Activated T-cell treated with anti-CD3 and anti-CD28 coated beads, Interleukin-2, amount 50 U/mL, for 72 hours (primary cell): Measurements from ENCODE around the gene CALN1. TPM values are rescaled to one million over a fixed set of nuclear protein-coding genes. Genes with fewer than 3 reads are reported as not detected.

Source experiments
- ATAC-seq, 2 donors: fragments of 150-1000 bp; cut with Tn5 transposase; replicated peaks in 1 of 2; 2 replicates each; pipeline ENCODE4 v1.10.0; 2021; ENCODE audit warnings: moderate library complexity in 2 of 2, mild to moderate bottlenecking in 1 of 2
- DNase-seq, 2 donors: peaks; one replicate each; pipeline ENCODE4 v3.0.0; 2021 to 2022; ENCODE audit warnings: mixed read lengths in 1 of 2
- H3K27ac Mint-ChIP-seq: one replicate; pipeline ENCODE4 v1.8.0; 2022; ENCODE audit warnings: mild to moderate bottlenecking, moderate library complexity, mixed read lengths
- H3K27me3 Mint-ChIP-seq: one replicate; pipeline ENCODE4 v1.8.0; 2022; ENCODE audit warnings: low read depth, mixed read lengths
- H3K36me3 Mint-ChIP-seq, 2 donors: one replicate each; pipeline ENCODE4 v1.8.0; 2022; ENCODE audit warnings: mixed read lengths in 2 of 2, mild to moderate bottlenecking in 1 of 2; ENCODE audit not compliant: insufficient read depth in 2 of 2
- H3K4me1 Mint-ChIP-seq: one replicate; pipeline ENCODE4 v1.8.0; 2022; ENCODE audit warnings: low read depth, mixed read lengths
- H3K4me3 Mint-ChIP-seq, 2 donors: one replicate each; pipeline ENCODE4 v1.8.0; 2022; ENCODE audit warnings: mild to moderate bottlenecking in 2 of 2, mixed read lengths in 2 of 2, moderate library complexity in 2 of 2
- H3K9me3 Mint-ChIP-seq, 2 donors: one replicate each; pipeline ENCODE4 v1.8.0; 2022; ENCODE audit warnings: mixed read lengths in 2 of 2
- total RNA-seq, 2 donors: library from RNA; stranded (reverse); gene quantifications; one replicate each; pipeline ENCODE4 v1.2.3, GENCODE V29; 2022

The CALN1 gene
- total RNA-seq, 2 donors from 2014 or later: 0.86 TPM; not detected in 1

DNA sequence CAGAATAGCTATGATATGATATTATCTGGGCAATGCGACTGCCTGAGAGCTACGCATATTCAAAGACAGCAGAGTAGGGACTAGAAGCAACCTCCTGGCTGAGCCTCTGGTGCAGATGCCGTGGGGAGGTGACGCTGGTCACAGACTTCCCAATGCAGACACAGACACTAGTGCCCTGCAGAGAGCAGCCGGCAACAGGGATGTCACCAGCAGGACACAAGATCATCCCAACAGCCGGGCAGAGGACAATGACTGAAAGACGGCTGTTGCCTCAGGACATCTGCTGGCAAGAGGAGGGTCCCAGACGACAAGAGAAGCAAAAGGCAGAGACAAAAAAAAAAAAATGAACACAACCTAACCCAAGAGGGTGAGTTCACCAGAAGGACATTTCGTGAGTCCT, 104.6 kb downstream of the CALN1 start:
- Mint-ChIP-seq H3K27ac (no peak overlapping the region), H3K4me1 (no peaks in the 10 kb centered on the region), H3K27me3 (no peaks in the 10 kb centered on the region), H3K9me3 (peaks cover 0 to 1% of the 10 kb centered on the region in 2 donors), H3K4me3 (no peak overlapping the region), H3K36me3 (no peaks in the 10 kb centered on the region)
- ATAC-seq (no peak), DNase-seq (no peak)

DNA sequence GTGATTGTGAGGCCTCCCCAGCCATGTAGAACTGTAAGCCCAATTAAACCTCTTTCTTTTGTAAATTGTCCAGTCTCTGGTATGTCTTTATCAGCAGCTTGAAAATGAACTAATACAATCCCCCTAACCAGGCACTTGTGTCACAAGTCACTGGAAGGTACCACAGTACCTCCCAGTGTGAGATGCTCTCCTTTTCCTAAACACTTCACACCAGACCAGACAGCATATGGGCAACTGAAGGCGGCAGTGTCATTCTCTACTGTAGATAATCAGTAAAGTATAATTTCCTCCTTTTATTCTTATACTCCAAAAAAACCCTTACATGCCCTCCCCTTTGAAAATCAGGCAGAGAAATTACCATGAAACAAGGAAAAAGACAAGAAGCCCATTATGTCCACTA, 113.2 kb downstream of the CALN1 start:
- H3K27ac Mint-ChIP-seq: no peak overlapping the region
- no peaks in the 10 kb centered on the region for H3K36me3 Mint-ChIP-seq
- H3K4me3 Mint-ChIP-seq: no peak overlapping the region
- H3K4me1 Mint-ChIP-seq: no peaks in the 10 kb centered on the region
- H3K9me3 Mint-ChIP-seq: peaks cover 3 to 4% of the 10 kb centered on the region in 2 donors
- no peak for DNase-seq
- peaks cover 11% of the 10 kb centered on the region for H3K27me3 Mint-ChIP-seq
- no peak for ATAC-seq

DNA sequence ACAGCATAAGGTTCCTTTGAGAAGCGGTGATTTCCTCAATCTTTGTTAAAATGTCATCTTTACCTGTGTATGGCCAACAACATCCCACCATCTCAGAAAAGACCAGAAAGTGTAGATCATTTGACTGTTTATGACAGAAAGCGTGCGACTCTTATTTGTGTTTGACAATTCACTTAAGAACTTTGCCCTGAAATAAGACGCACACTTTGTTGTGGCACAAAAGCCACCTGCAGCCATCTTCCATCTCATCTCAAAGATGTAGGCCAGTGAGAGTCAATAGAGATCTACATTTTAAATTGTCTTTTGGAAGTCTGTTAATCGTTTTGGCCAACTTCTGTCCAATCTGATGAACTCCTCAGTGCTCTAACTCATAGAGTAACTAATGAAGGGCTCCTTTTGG, 114.0 kb downstream of the CALN1 start:
- Mint-ChIP-seq H3K27me3 (peaks cover 11% of the 10 kb centered on the region), H3K4me1 (no peaks in the 10 kb centered on the region), H3K9me3 (peaks cover 3 to 4% of the 10 kb centered on the region in 2 donors), H3K27ac (no peak overlapping the region), H3K36me3 (no peaks in the 10 kb centered on the region), H3K4me3 (no peak overlapping the region)
- DNase-seq: no peak
- no peak for ATAC-seq

DNA sequence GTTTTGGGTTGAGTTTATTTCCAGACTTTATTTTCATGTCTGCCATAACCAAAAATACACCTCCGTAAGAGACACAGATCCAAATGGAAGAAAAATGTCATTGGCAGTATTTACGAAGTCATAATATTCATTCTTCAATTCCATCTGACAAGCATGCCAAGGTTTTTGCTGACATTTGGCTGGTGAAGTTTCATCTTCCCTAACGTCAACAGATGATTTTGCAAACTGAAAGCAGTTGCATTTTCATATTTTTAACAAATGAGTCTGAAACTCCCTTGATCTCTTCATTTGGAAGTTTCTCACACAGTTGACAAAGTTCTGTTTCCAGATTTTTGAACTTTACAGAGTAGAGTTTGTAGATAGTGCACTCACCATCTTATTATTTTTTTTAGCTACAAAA, 114.5 kb downstream of the CALN1 start:
- H3K9me3 Mint-ChIP-seq: peaks cover 3 to 4% of the 10 kb centered on the region in 2 donors
- ATAC-seq (no peak), DNase-seq (no peak)
- peaks cover 11% of the 10 kb centered on the region for H3K27me3 Mint-ChIP-seq
- H3K36me3 Mint-ChIP-seq: no peaks in the 10 kb centered on the region
- no peak overlapping the region for H3K4me3 Mint-ChIP-seq
- no peak overlapping the region for H3K27ac Mint-ChIP-seq
- H3K4me1 Mint-ChIP-seq: no peaks in the 10 kb centered on the region

DNA sequence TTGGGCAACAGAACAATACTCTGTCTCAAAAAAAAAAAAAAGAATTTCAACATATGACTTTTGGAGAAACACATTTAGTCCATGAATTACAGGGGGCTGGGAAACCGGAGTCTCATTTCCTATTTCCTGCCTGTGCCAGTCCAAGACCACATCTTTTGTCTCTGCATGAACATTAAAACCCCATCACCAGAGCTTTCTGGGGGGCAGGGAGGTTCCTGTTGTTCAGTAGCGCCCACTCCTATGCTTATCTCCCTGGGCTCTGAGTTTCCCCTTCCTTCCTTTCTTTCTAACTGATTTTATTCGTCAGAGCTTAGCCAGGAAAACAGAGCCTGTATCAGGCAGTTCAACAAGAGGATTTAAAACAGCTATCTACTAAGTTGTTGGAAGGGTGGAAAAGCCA, 119.3 kb downstream of the CALN1 start:
- Mint-ChIP-seq H3K36me3 (no peaks in the 10 kb centered on the region), H3K9me3 (peaks cover 2 to 4% of the 10 kb centered on the region in 2 donors), H3K27me3 (no peaks in the 10 kb centered on the region), H3K4me3 (no peak overlapping the region), H3K4me1 (no peaks in the 10 kb centered on the region), H3K27ac (no peak overlapping the region)
- DNase-seq: no peak
- ATAC-seq: no peak

DNA sequence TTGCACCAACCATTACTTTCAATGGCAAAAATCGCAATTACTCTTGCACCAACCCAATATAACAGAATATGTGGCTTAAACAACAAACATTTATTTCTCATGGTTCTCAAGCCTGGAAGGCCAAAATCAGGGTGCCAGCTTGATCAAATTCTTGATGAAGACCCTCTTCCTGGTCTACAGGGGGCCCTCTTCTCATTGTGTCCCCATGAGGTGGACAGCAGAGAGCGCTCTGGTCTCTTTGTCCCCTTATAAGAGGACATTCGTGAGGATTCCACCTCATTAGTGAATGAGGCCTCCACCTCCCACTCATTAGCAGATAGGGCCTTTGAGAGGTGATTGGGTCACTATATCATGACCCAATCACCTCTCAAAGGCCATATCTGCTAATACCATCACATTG, 120.0 kb downstream of the CALN1 start:
- H3K27ac Mint-ChIP-seq: no peak overlapping the region
- DNase-seq: no peak
- H3K4me1 Mint-ChIP-seq: no peaks in the 10 kb centered on the region
- H3K4me3 Mint-ChIP-seq: no peak overlapping the region
- peaks cover 2 to 4% of the 10 kb centered on the region in 2 donors for H3K9me3 Mint-ChIP-seq
- H3K36me3 Mint-ChIP-seq: no peaks in the 10 kb centered on the region
- no peak for ATAC-seq
- H3K27me3 Mint-ChIP-seq: no peaks in the 10 kb centered on the region

DNA sequence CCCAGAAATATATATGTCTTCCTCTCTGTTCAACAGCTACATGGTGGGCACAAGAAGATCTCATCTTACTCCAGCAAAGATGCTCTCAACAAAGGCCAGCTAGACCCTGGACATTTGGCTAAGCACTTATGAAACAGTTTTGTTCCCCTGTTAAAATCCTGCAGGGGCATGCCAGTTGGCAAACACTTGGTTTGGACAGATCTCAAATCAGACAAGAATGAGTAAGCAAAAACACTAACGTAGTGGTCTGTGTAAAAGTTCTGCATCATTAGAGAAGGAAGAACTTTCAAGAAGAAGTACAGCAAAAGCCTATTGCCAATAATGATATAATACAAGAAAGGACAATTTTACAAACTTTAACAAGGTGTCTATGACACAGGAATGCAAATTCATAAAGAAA, 125.6 kb downstream of the CALN1 start:
- Mint-ChIP-seq H3K27me3 (no peaks in the 10 kb centered on the region), H3K4me3 (no peak overlapping the region), H3K36me3 (no peaks in the 10 kb centered on the region), H3K9me3 (peaks cover 2% of the 10 kb centered on the region in 2 donors), H3K4me1 (no peaks in the 10 kb centered on the region), H3K27ac (no peak overlapping the region)
- ATAC-seq: no peak
- DNase-seq: no peak

DNA sequence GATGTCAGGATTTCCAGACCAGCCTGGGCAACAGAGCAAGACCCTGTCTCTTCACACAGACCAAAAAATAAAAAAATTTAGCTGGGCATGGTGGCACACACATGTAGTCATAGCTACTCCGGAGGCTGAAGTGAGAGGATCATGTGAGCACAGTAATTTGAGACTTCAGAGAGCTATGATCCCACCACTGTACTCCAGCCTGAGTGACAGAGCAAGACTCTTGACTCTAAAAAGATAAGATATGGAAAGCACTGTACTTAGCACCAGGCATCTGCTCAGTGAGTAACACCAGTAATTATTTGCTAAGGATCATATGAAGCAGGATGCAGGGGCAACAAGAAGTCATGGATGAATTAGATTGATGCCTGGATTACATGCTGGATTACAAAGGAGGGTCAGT, 128.8 kb downstream of the CALN1 start:
- Mint-ChIP-seq H3K4me3 (no peak overlapping the region), H3K4me1 (no peaks in the 10 kb centered on the region), H3K27me3 (no peaks in the 10 kb centered on the region), H3K36me3 (no peaks in the 10 kb centered on the region), H3K27ac (no peak overlapping the region), H3K9me3 (peaks cover 3 to 4% of the 10 kb centered on the region in 2 donors)
- no peak for DNase-seq
- no peak for ATAC-seq

DNA sequence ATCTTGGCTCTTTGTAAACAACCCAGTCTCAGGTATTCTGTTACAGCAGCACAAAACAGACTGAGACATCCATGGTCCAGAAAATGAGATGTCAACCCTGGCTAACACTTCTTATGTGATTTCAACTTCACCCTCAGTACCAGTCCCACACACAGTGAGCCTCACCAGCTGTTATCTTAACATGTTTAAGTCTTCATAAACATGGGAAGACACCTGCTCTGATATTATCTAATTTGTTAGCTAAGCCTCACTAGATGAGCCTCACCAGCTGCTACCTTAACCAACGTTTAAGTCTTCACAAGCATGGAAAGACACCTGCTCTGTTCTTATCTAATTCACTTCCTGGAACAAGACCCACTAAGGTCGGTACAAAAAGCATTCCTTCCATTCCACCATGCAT, 130.8 kb downstream of the CALN1 start:
- peaks cover 4 to 10% of the 10 kb centered on the region in 2 donors for H3K9me3 Mint-ChIP-seq
- H3K27ac Mint-ChIP-seq: no peak overlapping the region
- no peak overlapping the region for H3K4me3 Mint-ChIP-seq
- peaks cover 0 to 2% of the 10 kb centered on the region in 2 donors for H3K36me3 Mint-ChIP-seq
- ATAC-seq (no peak), DNase-seq (no peak)
- H3K4me1 Mint-ChIP-seq: no peaks in the 10 kb centered on the region
- H3K27me3 Mint-ChIP-seq: no peaks in the 10 kb centered on the region

DNA sequence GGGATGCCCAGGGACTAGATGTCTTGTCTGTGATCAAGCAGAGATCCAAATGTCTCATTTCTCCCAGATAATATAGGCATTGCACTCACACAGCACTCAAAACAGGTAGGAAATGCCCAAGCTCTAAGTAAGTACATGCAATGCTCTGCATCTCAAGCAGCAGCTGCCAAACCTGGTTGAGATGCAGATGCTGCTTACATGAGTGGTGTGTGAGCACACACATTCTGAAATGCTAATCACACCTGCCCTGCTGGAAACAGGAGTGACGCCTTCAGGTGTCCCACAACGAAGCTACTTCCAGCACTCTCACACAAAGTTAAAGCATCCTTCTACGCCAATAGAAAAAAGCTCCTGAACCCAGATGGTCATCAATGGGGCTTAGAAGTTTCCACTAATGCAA, 132.9 kb downstream of the CALN1 start:
- Mint-ChIP-seq H3K4me3 (no peak overlapping the region), H3K27ac (no peak overlapping the region), H3K36me3 (peaks cover 0 to 2% of the 10 kb centered on the region in 2 donors), H3K27me3 (no peaks in the 10 kb centered on the region), H3K4me1 (no peaks in the 10 kb centered on the region), H3K9me3 (peaks cover 4 to 13% of the 10 kb centered on the region in 2 donors)
- DNase-seq (no peak), ATAC-seq (no peak)

DNA sequence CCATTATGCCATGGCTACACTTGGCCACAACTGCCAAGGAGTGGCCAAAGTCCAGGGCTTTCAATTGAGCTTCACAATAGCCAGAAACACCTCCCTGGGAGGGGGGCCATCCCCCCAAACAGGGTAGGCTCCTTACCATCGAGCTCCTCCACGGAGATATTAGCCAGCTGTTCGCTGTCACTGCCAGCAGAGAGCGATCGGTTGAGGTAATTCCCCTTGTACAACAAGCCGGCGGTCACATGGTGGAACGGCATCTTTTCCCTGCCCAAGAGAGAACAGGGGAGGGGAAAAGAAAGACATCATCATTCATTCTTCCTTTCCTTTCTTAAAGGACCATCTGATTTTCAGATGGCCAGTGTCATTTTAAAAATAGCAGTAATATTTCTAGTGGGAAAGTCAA, 133.6 kb downstream of the CALN1 start:
- Mint-ChIP-seq H3K27me3 (no peaks in the 10 kb centered on the region), H3K4me3 (no peak overlapping the region), H3K36me3 (peaks cover 0 to 2% of the 10 kb centered on the region in 2 donors), H3K4me1 (no peaks in the 10 kb centered on the region), H3K27ac (no peak overlapping the region), H3K9me3 (peaks cover 4 to 13% of the 10 kb centered on the region in 2 donors)
- no peak for DNase-seq
- ATAC-seq: no peak

DNA sequence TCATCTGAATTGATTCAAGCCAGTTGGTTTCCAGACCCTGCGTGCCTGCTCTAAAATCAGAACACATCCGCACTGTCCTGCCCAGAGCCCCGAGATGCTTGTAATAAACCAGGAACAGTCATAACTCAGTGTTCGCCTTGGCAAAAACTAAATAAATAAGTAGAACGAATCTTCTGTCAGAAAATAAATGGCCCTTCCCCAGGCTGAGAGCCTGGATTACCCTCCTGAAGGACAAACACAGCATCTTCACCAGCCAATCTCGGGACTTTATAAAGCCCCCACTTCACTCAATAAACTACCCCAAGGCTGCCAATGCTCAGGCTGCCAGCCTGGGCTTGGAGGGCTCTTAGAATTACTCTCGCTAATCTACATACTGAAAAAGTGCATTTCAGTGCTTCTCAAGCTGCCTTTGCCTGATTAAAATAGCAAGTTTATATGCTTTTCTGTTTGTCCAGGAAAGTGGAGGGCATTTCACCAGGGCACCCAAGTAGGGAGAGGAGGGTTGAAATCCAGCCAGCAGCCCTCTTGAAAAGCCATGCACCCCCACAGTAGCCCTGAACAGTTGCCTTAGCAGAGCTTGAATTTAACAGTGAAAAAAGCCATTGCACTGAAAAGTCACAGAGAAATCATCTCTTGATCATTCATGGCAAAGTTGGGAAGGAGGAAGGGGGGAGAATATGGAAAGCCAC, 136.6 kb downstream of the CALN1 start:
- no peaks in the 10 kb centered on the region for H3K4me1 Mint-ChIP-seq
- no peaks in the 10 kb centered on the region for H3K27me3 Mint-ChIP-seq
- DNase-seq (no peak), ATAC-seq (no peak)
- H3K27ac Mint-ChIP-seq: no peak overlapping the region
- no peak overlapping the region for H3K4me3 Mint-ChIP-seq
- peaks cover 8 to 15% of the 10 kb centered on the region in 2 donors for H3K9me3 Mint-ChIP-seq
- peaks cover 1 to 2% of the 10 kb centered on the region in 2 donors for H3K36me3 Mint-ChIP-seq

DNA sequence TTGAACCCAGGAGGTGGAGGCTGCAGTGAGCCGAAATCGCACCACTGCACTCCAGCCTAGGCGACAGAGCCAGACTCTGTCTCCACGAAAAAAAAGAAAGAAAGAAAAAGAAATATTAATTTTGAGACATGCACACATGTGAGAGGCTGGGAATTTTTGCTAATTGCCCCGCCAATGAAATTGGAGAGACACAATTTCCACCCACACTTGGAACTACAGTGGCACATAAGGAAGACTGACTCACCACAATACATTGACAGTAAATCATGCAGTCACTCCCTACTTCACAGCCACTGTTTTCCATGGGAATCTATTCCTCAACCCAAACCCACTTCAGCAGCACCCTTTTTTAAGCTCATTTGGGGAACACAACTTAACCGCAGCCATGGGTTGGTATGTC, 139.7 kb downstream of the CALN1 start:
- ATAC-seq (no peak), DNase-seq (no peak)
- Mint-ChIP-seq H3K36me3 (peaks cover 1 to 2% of the 10 kb centered on the region in 2 donors), H3K27me3 (no peaks in the 10 kb centered on the region), H3K4me3 (no peak overlapping the region), H3K27ac (no peak overlapping the region), H3K9me3 (peaks cover 4 to 11% of the 10 kb centered on the region in 2 donors), H3K4me1 (no peaks in the 10 kb centered on the region)

DNA sequence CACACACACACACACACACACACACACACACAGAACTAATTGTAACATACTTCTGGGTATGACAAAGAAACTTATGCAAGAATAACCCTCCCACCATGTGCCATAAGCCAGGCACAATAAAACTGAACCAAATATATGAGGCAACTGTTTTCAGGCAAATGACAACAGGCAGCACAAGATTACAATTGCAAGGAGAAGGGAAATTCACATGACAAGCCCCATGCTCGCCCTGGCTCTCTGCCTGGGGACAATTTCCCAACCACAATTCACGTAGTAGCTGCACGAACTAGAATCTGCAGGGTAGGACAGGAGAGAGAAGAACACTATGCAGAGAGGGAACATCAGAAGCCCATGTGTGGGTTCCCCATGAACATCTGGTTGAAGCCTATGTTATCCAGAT, 143.3 kb downstream of the CALN1 start:
- no peak overlapping the region for H3K27ac Mint-ChIP-seq
- H3K4me3 Mint-ChIP-seq: no peak overlapping the region
- no peaks in the 10 kb centered on the region for H3K27me3 Mint-ChIP-seq

More for the DNA sequence above, 143.3 kb downstream of the CALN1 start:
- Mint-ChIP-seq H3K9me3 (peaks cover 2 to 4% of the 10 kb centered on the region in 2 donors), H3K36me3 (peaks cover 0 to 1% of the 10 kb centered on the region in 2 donors), H3K4me1 (no peaks in the 10 kb centered on the region)
- no peak for ATAC-seq
- DNase-seq: no peak
